SK-N-SH (cell line): ENCODE data around the gene PFKP. TPM values are rescaled to one million over a fixed set of nuclear protein-coding genes. Genes with fewer than 3 reads are reported as not detected.

ENCODE experiments used
- CTCF ChIA-PET: fragments of 300-600, 350-600 bp; formaldehyde crosslinking; extraction: SDS; loops from one replicate; lab custom pipeline; 2021; lab: Yijun Ruan, JAX
- POLR2A ChIA-PET: fragments of 350-600 bp; sonication (Branson Sonifier 250); formaldehyde crosslinking; extraction: SDS; loops from one replicate; lab custom pipeline; 2020; ENCODE audit warnings: antibody characterized with exemption, inconsistent platforms; lab: Yijun Ruan, JAX
- DNase-seq: peaks from one replicate; pipeline ENCODE4 v3.0.0; 2012
- H2AFZ ChIP-seq: fragments of 200-600 bp; sonication (generic); 2 replicates; pipeline ENCODE4 v1.8.1; 2016; ENCODE audit warnings: antibody characterized with exemption, mild to moderate bottlenecking, low read depth
- H3F3A ChIP-seq: fragments of 200-600 bp; sonication (generic); replicated peaks from 2 replicates; pipeline ENCODE3; 2016; ENCODE audit warnings: antibody characterized with exemption, mild to moderate bottlenecking; ENCODE audit not compliant: insufficient read depth
- H3K27ac ChIP-seq, 2 experiments: fragments of 200-500 bp in 1 of 2; fragments of 200-600 bp in 1 of 2; sonication (Bioruptor generic) in 1 of 2; sonication (generic), shearing (Covaris generic) in 1 of 2; 2 replicates each; pipeline versions ENCODE4 v1.5.1 to v1.6.1; 2014 to 2016; ENCODE audit warnings: low read depth in 2 of 2, inconsistent platforms in 1 of 2, low read length in 1 of 2, mild to moderate bottlenecking in 1 of 2, mixed read lengths in 1 of 2
- H3K27me3 ChIP-seq: fragments of 200-600 bp; sonication (generic), shearing (Covaris generic); 2 replicates; pipeline ENCODE4 v1.6.1; 2016; ENCODE audit warnings: mixed run types; ENCODE audit not compliant: insufficient read depth
- H3K36me3 ChIP-seq, 2 experiments: fragments of 200-500 bp in 1 of 2; fragments of 200-600 bp in 1 of 2; sonication (Bioruptor generic) in 1 of 2; sonication (generic) in 1 of 2; replicated peaks in 1 of 2; 2 replicates each; pipeline versions ENCODE3 to v1.5.1; 2014 to 2016; ENCODE audit warnings: low read length in 1 of 2, mild to moderate bottlenecking in 1 of 2; ENCODE audit not compliant: insufficient read depth in 2 of 2, control insufficient read depth in 1 of 2
- H3K4me1 ChIP-seq, 2 experiments: fragments of 200-500 bp in 1 of 2; fragments of 200-600 bp in 1 of 2; sonication (Bioruptor generic) in 1 of 2; sonication (generic), shearing (Covaris generic) in 1 of 2; 2 replicates each; pipeline versions ENCODE4 v1.5.1 to v1.6.1; 2014 to 2016; ENCODE audit warnings: low read depth in 1 of 2, low read length in 1 of 2, mixed run types in 1 of 2; ENCODE audit not compliant: insufficient read depth in 2 of 2, control insufficient read depth in 1 of 2
- H3K4me2 ChIP-seq: fragments of 200-600 bp; sonication (generic), shearing (Covaris generic); 2 replicates; pipeline ENCODE4 v1.6.1; 2017; ENCODE audit warnings: mixed run types
- H3K4me3 ChIP-seq, 2 experiments: fragments of 200-500 bp in 1 of 2; fragments of 200-600 bp in 1 of 2; sonication (Bioruptor generic) in 1 of 2; sonication (generic), shearing (Covaris generic) in 1 of 2; 2 replicates each; pipeline versions ENCODE4 v1.5.1 to v1.8.1; 2014 to 2016; ENCODE audit warnings: low read depth in 2 of 2, inconsistent platforms in 1 of 2, low read length in 1 of 2, mild to moderate bottlenecking in 1 of 2, mixed read lengths in 1 of 2, moderate library complexity in 1 of 2
- H3K79me2 ChIP-seq: fragments of 200-600 bp; sonication (generic); 2 replicates; pipeline ENCODE4 v1.8.1; 2017; ENCODE audit warnings: mild to moderate bottlenecking; ENCODE audit not compliant: insufficient read depth
- H3K9ac ChIP-seq: fragments of 200-600 bp; sonication (generic); 2 replicates; pipeline ENCODE4 v1.6.1; 2017; ENCODE audit warnings: mixed run types
- H3K9me2 ChIP-seq: fragments of 200-600 bp; sonication (generic); 2 replicates; pipeline ENCODE4 v1.6.1; 2017; ENCODE audit warnings: mixed run types
- H3K9me3 ChIP-seq: fragments of 200-600 bp; sonication (generic); 2 replicates; pipeline ENCODE4 v1.6.1; 2017; ENCODE audit warnings: mixed run types, mild to moderate bottlenecking, moderate library complexity
- H4K20me1 ChIP-seq: fragments of 200-600 bp; sonication (generic); 2 replicates; pipeline ENCODE4 v1.6.1; 2017; ENCODE audit warnings: mild to moderate bottlenecking, mixed run types; ENCODE audit not compliant: insufficient read depth
- CHD2 ChIP-seq: fragments of 150-350 bp; IDR thresholded peaks from 2 replicates; pipeline ENCODE4 v1.6.1; 2018; ENCODE audit warnings: low read length; ENCODE audit not compliant: partially characterized antibody
- ELF1 ChIP-seq: IDR thresholded peaks from 2 replicates; pipeline ENCODE4 v1.4.0; 2012
- EP300 ChIP-seq, 2 experiments: IDR thresholded peaks; 2 replicates each; pipeline versions ENCODE4 v1.4.0 to v1.6.1; 2012; ENCODE audit warnings: borderline replicate concordance in 1 of 2, low read depth in 1 of 2, low read length in 1 of 2
- EZH2phosphoT487 ChIP-seq: fragments of 200-600 bp; sonication (generic); IDR thresholded peaks from 2 replicates; pipeline ENCODE4 v1.6.1; 2017; ENCODE audit warnings: low read depth, mixed run types, mild to moderate bottlenecking, antibody characterized with exemption, moderate library complexity, borderline replicate concordance
- FOXJ3 ChIP-seq: sonication (generic); formaldehyde crosslinking; IDR thresholded peaks from 2 replicates; pipeline ENCODE4 v1.5.1; 2020; ENCODE audit warnings: mild to moderate bottlenecking, missing genetic modification reagents
- FOXM1 ChIP-seq: IDR thresholded peaks from 2 replicates; pipeline ENCODE4 v1.4.0; 2012; ENCODE audit warnings: low read depth, mild to moderate bottlenecking
- GATA2 ChIP-seq: sonication (generic); formaldehyde crosslinking; IDR thresholded peaks from 2 replicates; pipeline ENCODE4 v1.5.0; 2020; ENCODE audit warnings: mild to moderate bottlenecking, missing genetic modification reagents
- MXI1 ChIP-seq: IDR thresholded peaks from 2 replicates; pipeline ENCODE4 v1.6.1; 2012; ENCODE audit warnings: mild to moderate bottlenecking, low read depth, low read length, improper control_type of control experiment
- NFIC ChIP-seq: IDR thresholded peaks from 2 replicates; pipeline ENCODE4 v1.4.0; 2012; ENCODE audit warnings: borderline replicate concordance
- NRF1 ChIP-seq: IDR thresholded peaks from 2 replicates; pipeline ENCODE4 v1.6.1; 2012; ENCODE audit warnings: low read depth, mild to moderate bottlenecking, low read length
- PBX3 ChIP-seq: IDR thresholded peaks from 2 replicates; pipeline ENCODE4; 2012
- POLR2AphosphoS5 ChIP-seq: IDR thresholded peaks from 2 replicates; pipeline ENCODE4 v1.6.1; 2012; ENCODE audit warnings: low read depth, low read length
- RFX5 ChIP-seq: IDR thresholded peaks from 2 replicates; pipeline ENCODE4 v1.6.1; 2012; ENCODE audit warnings: mild to moderate bottlenecking, improper control_type of control experiment, low read length
- RXRA ChIP-seq: IDR thresholded peaks from 2 replicates; pipeline ENCODE4 v1.4.0; 2012; ENCODE audit warnings: low read depth, mild to moderate bottlenecking, borderline replicate concordance
- SIN3A ChIP-seq: IDR thresholded peaks from 2 replicates; pipeline ENCODE4 v1.6.1; 2012; ENCODE audit warnings: low read depth, mild to moderate bottlenecking, low read length, moderate library complexity, borderline replicate concordance
- SMC3 ChIP-seq: IDR thresholded peaks from 2 replicates; pipeline ENCODE4 v1.6.1; 2012; ENCODE audit warnings: low read depth, low read length, improper control_type of control experiment
- USF1 ChIP-seq: IDR thresholded peaks from 2 replicates; pipeline ENCODE4 v1.4.0; 2012; ENCODE audit warnings: low read depth, borderline replicate concordance
- USF2 ChIP-seq: fragments of 150-350 bp; IDR thresholded peaks from 2 replicates; pipeline ENCODE4 v1.6.1; 2017; ENCODE audit warnings: antibody characterized with exemption, low read length, low read depth, borderline replicate concordance
- YY1 ChIP-seq: IDR thresholded peaks from 2 replicates; pipeline ENCODE4 v1.4.0; 2012; ENCODE audit warnings: low read depth, mild to moderate bottlenecking
- ZBTB33 ChIP-seq: IDR thresholded peaks from 2 replicates; pipeline ENCODE4 v1.4.0; 2012; ENCODE audit warnings: low read depth, borderline replicate concordance
- WGBS: methylation state at CpG from one replicate; pipeline ENCODE4 v1.1.6; 2017; ENCODE audit warnings: low lambda C conversion rate; 5-methylcytosine and 5-hydroxymethylcytosine counted together
- polyA plus RNA-seq, 3 experiments: library from polyadenylated mRNA; depleted of rRNA; stranded (reverse); fragments of >200 nt; gene quantifications; 2 replicates each; pipeline ENCODE4 v1.2.3, GENCODE V29; 2012

The PFKP gene
- polyA plus RNA-seq, 1 of the 3 experiments (the other 2 are of a cell fraction) = 175 TPM

- no peaks in the 10 kb centered on the region; a peak in 1 of 4 replicates for H3K4me1 ChIP-seq
- no peak for TF ChIP-seq EZH2phosphoT487
- no peak for TF ChIP-seq USF2
- no peak for TF ChIP-seq SIN3A
- TF ChIP-seq USF1 = no peak
- no peak for TF ChIP-seq GATA2 (CRISPR knock-in tag)
- CTCF ChIA-PET = no interaction called here
- no peak overlapping the region for H2AFZ ChIP-seq
- no peaks in the 10 kb centered on the region for H4K20me1 ChIP-seq
- H3K4me3 ChIP-seq = no peak overlapping the region
- H3K9me3 ChIP-seq = no peaks in the 10 kb centered on the region
- no peak overlapping the region for H3K4me2 ChIP-seq
- 83% methylated on average over 8 of the region's 11 CpGs for WGBS
- no peaks in the 10 kb centered on the region for H3K9me2 ChIP-seq
- peaks cover 75 to 92% of the 10 kb centered on the region in 2 experiments for H3K36me3 ChIP-seq
- DNase-seq = no peak
- no peak overlapping the region for H3K27ac ChIP-seq
- peaks cover 10% of the 10 kb centered on the region for H3F3A ChIP-seq
- no peaks in the 10 kb centered on the region for H3K27me3 ChIP-seq
- H3K79me2 ChIP-seq = no peaks in the 10 kb centered on the region
- no peak overlapping the region for H3K9ac ChIP-seq
- POLR2A ChIA-PET = no interaction called here
Observed at GRCh38 chr10:3149918-3150317, 82.6 kb downstream of the PFKP start.

- Histone ChIP-seq H3K9me2 (no peaks in the 10 kb centered on the region), H3K9me3 (no peaks in the 10 kb centered on the region), H2AFZ (no peak overlapping the region), H3K36me3 (peaks cover 75 to 92% of the 10 kb centered on the region in 2 experiments)
- TF ChIP-seq NRF1 (no peak), EP300 (IDR thresholded peaks at IDR 0.05; ENCODE audit: borderline replicate concordance in 1 of 2, low read depth in 1 of 2, low read length in 1 of 2) (no peak), YY1 (no peak), FOXM1 (no peak), USF2 (no peak), RFX5 (no peak), NFIC (no peak), PBX3 (no peak), SMC3 (no peak), ZBTB33 (no peak), POLR2AphosphoS5 (no peak), CHD2 (no peak), SIN3A (no peak), RXRA (no peak), FOXJ3 (CRISPR knock-in tag) (no peak), MXI1 (no peak), GATA2 (CRISPR knock-in tag) (no peak), ELF1 (no peak)
- TF ChIP-seq, all 33 proteins: peak for 0
- ChIA-PET CTCF (no interaction called here), POLR2A (no interaction called here)
- Histone ChIP-seq H3F3A (peaks cover 6% of the 10 kb centered on the region), H4K20me1 (no peaks in the 10 kb centered on the region), H3K4me1 (no peaks in the 10 kb centered on the region), H3K4me2 (no peak overlapping the region), H3K79me2 (no peaks in the 10 kb centered on the region), H3K4me3 (no peak overlapping the region), H3K27ac (no peak overlapping the region), H3K9ac (no peak overlapping the region), H3K27me3 (no peaks in the 10 kb centered on the region)
- WGBS = 96% methylated on average over 13 of the region's 13 CpGs
- DNase-seq = no peak
Observed at GRCh38 chr10:3150366-3150765, 83.0 kb downstream of the PFKP start.
